GM20000 (cell line): ENCODE measurements around the gene FLOT1.
A peak's percentile ranks its signal among the peaks of the same experiment; 100 is the strongest.

Source experiments
- DNase-seq: peaks from one replicate; pipeline ENCODE4 v3.0.0; 2012; ENCODE audit warnings: low spot score
- CTCF ChIP-seq: IDR thresholded peaks from 2 replicates; pipeline ENCODE4 v1.5.1; 2012; ENCODE audit warnings: mild to moderate bottlenecking, control low read depth; ENCODE audit errors: extremely low read depth, missing control alignments

Gene FLOT1

GRCh38 chr6:30685157-30686008, 57.1 kb downstream of the FLOT1 start:
- DNase-seq: no peak

GRCh38 chr6:30684386-30685156, 57.9 kb downstream of the FLOT1 start:
- peak; percentile 59 for DNase-seq
- no peak for TF ChIP-seq CTCF

More at GRCh38 chr6:30685157-30686008, 57.1 kb downstream of the FLOT1 start:
- peak; percentile 23 for TF ChIP-seq CTCF

- DNase-seq: no peak
Measured at GRCh38 chr6:30683980-30684338, 58.5 kb downstream of the FLOT1 start.

GRCh38 chr6:30683183-30683979, 59.1 kb downstream of the FLOT1 start:
- DNase-seq: no peak
- TF ChIP-seq CTCF: no peak

More at GRCh38 chr6:30683980-30684338, 58.5 kb downstream of the FLOT1 start:
- no peak for TF ChIP-seq CTCF

GRCh38 chr6:30682143-30683117, 60.1 kb downstream of the FLOT1 start:
- TF ChIP-seq CTCF: no peak
- DNase-seq: peak; percentile 85

- TF ChIP-seq CTCF: no peak
- DNase-seq: no peak
Measured at GRCh38 chr6:30681766-30682142, 60.7 kb downstream of the FLOT1 start.
